Skin epidermis (tissue), 12 donors: Measurements from ENCODE around the gene HSPA1L.
"Not testable (repeated sequence)": the region's sequence is repeated elsewhere in the genome, so short reads cannot be mapped to it uniquely, and the experiment has no call there.

Experiments
- H3K27ac ChIP-seq, 21 experiments: fragments of 200-600 bp; sonication (generic) in 11 of 21; one replicate each; pipeline ENCODE4 v1.5.0; 2020; ENCODE audit warnings: mild to moderate bottlenecking in 3 of 21, inconsistent platforms in 2 of 21, moderate library complexity in 2 of 21
- H3K4me3 ChIP-seq, 7 experiments: fragments of 200-600 bp; sonication (generic) in 2 of 7; one replicate each; pipeline ENCODE4 v1.5.0; 2020; ENCODE audit warnings: inconsistent platforms in 2 of 7, mild to moderate bottlenecking in 2 of 7, moderate library complexity in 1 of 7

The HSPA1L gene

DNA sequence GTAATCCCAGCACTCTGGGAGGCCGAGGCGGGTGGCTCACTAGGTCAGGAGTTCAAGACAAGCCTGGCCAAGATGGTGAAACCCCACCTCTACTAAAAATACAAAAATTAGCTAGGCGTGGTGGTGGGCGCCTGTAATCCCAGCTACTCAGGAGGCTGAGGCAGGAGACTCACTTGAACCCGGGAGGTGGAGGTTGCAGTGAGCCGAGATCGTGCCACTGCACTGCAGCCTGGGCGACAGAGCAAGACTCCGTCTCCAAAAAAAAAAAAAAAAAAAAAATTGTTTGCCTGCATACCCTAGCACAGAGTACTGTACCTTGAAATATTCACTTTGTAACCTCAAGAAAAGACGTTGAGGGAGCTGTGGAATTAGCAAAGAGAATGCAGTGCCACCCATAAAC lies 5.3 kb upstream of the HSPA1L start:
- peak overlapping the region in 4 of 21 experiments; percentile 10 to 97 (median 44) for H3K27ac ChIP-seq
- not testable (repeated sequence) for H3K4me3 ChIP-seq

DNA sequence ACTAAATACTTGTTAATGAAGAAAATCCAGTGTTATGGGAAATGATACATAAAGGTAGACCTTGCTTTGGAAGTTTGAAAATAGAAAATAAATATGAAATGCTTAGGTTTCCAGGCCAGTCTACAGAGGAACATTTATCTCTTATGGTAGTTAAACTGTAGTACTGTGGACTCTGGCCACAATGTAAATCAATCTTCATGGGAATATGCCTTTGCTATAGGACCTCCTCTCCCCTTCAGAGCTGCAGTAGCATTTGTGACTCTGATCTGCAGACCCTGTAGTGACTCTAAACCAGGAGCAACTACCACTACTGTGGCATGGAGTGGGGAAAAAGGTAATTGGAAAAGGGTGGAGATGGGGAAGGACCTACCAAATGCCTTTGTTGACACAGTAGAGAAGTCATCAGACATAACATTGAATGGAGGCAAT lies 4.8 kb upstream of the HSPA1L start:
- Histone ChIP-seq H3K4me3 (no peak overlapping the region), H3K27ac (peak overlapping the region in 8 of 21 experiments; percentile 1 to 97 (median 34))

DNA sequence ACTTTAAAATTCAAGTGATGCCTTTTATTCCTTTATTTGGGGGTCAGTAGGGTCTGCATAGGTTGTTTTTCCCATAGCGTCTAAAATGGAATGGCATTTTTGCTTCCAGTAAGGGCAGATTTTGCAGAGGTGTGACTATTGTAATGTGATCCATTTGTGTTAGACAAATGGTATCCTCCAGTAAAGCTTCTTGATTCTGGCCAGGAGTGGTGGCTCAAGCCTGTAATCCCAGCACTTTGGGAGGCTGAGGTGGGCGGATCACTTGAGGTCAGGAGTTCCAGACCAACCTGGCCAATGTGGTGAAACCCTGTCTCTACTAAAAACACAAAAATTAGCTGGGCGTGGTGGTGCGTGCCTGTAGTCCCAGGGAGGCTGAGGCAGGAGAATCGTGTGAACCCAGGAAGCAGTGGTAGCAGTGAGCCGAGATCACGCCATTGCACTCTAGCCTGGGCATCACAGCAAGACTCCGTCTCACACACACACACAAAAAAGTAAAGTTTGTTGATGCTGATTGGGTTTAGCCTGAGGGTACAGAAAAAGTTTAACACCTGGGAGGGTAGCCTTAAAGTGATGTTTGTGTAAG lies 2.9 kb upstream of the HSPA1L start:
- Histone ChIP-seq H3K4me3 (peak overlapping the region; percentile 21 to 45 (median 38)), H3K27ac (peak overlapping the region in 20 of 21 experiments; percentile 11 to 89 (median 70))

DNA sequence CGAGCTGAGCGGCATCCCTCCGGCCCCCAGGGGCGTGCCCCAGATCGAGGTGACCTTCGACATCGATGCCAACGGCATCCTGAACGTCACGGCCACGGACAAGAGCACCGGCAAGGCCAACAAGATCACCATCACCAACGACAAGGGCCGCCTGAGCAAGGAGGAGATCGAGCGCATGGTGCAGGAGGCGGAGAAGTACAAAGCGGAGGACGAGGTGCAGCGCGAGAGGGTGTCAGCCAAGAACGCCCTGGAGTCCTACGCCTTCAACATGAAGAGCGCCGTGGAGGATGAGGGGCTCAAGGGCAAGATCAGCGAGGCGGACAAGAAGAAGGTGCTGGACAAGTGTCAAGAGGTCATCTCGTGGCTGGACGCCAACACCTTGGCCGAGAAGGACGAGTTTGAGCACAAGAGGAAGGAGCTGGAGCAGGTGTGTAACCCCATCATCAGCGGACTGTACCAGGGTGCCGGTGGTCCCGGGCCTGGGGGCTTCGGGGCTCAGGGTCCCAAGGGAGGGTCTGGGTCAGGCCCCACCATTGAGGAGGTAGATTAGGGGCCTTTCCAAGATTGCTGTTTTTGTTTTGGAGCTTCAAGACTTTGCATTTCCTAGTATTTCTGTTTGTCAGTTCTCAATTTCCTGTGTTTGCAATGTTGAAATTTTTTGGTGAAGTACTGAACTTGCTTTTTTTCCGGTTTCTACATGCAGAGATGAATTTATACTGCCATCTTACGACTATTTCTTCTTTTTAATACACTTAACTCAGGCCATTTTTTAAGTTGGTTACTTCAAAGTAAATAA lies 2.2 kb upstream of the HSPA1L start:
- H3K27ac ChIP-seq = peak overlapping the region in 20 of 21 experiments; percentile 11 to 89 (median 70)
- H3K4me3 ChIP-seq = peak overlapping the region; percentile 21 to 45 (median 38)

DNA sequence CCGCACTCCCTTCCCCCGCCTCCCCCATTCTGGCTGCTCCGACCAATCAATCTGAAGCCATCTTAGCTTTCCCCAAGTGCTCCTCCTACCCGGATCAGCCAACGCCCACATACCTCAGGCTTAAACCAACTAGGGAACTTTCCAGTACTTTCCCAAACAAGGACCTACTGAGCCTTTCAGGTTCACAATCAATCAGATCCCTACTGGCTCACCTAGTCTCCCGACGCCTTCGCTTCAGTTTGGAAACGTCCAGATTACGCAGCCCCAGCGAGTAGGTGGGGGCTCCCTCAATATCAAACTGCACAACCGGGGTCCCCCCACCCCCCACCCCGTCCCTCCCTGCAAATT lies 432 bp downstream of the HSPA1L start:
- Histone ChIP-seq H3K4me3 (peak overlapping the region; percentile 43 to 59 (median 52)), H3K27ac (peak overlapping the region; percentile 48 to 96 (median 94))

DNA sequence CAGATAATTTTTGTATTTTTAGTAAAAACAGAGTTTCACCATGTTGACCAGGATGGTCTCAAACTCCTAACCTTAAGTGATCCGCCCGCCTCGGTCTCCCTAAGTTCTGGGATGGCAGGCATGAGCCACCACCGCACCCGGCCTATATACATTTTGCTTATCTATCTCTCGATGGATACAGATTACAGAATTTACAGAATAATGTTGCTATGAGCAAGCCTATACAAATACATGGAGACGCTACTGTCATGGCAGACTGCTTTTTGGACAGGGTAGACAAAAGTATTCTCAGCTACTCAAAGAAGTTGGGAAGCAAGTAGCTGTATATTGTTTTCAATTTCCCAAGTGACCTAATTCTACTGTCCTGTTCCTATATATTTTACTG lies 1.6 kb downstream of the HSPA1L start:
- Histone ChIP-seq H3K4me3 (no peak overlapping the region), H3K27ac (peak overlapping the region in 20 of 21 experiments; percentile 62 to 96 (median 94))

DNA sequence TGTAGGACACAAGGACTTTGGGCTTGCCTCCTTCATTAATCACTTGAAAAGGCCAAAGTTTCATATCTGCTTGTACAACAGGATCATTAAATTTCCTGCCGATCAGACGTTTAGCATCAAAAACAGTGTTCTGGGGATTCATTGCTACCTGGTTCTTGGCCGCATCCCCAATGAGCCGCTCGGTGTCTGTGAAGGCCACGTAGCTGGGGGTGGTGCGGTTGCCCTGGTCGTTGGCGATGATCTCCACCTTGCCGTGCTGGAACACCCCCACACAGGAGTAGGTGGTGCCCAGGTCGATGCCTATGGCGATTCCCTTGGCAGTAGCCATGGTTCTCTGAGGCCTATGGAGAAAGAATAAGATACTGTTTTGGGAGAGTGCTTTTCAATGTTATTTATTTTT lies 3.4 kb downstream of the HSPA1L start:
- no peak overlapping the region for H3K27ac ChIP-seq
- H3K4me3 ChIP-seq = no peak overlapping the region

DNA sequence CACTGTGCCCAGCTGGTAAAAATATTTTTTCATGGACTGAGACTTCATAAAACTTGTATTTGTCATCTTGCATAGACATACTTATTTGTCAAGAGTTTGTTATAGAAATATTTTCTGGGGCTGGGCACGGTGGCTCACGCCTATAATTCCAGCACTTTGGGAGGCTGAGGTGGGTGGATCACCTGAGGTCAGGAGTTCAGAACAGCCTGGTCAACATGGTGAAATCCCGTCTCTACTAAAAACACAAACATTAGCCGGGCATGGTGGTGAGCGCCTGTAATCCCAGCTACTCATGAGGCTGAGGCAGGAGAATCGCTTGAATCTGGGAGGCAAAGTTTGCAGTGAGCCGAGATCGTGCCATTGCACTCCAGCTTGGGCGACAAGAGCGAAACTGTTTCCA lies 6.5 kb downstream of the HSPA1L start:
- not testable (repeated sequence) for H3K4me3 ChIP-seq, H3K27ac ChIP-seq

DNA sequence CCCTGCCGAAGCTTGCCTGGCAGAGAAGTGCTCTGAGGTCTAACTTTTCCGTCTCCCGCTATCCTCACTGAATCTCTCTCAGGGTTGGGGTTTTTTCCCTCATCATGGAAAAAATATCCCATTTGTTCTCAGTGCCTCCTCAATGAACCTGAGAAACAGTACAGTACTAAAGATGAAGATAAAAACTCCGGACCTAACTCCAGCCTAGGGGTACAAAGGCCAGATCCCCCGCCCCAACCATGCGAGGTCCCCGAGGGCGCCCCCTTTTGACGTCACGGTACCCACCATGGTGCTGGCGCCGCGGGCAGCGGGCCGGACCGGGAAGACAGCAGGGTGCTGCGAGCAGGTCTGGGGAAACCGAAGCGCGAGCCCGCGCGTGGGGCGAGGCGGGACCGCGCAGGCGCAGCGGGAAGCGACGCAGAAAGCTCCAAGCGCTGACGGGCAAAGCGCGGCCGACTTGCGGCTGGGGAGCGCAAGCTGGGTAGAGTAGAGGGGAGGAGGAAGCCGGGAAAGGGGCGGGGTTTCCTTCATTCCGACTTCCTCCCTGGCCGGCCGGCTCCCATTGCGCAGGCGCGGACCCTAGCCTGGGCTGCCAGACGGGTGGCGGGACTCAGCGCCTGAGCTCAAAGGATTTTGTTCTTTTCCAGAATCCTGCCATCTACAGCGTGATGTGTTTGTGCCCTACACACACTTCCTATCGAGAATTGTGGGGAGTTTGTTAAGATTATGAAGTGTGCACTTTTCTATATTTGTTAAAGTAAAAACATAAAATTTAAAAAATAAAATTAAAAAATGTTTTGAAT lies 8.4 kb downstream of the HSPA1L start, which contains the start of gene LSM2:
TSS of gene LSM2 (minus strand) at position 497 of the 803 bp plus-strand sequence. CDS start at position 288, 209 bp downstream.
- Histone ChIP-seq H3K27ac (peak within 1 kb of the TSS in 20 of 21 experiments; percentile 78 to 93 (median 91)), H3K4me3 (peak within 1 kb of the TSS; percentile 45 to 62 (median 55))

DNA sequence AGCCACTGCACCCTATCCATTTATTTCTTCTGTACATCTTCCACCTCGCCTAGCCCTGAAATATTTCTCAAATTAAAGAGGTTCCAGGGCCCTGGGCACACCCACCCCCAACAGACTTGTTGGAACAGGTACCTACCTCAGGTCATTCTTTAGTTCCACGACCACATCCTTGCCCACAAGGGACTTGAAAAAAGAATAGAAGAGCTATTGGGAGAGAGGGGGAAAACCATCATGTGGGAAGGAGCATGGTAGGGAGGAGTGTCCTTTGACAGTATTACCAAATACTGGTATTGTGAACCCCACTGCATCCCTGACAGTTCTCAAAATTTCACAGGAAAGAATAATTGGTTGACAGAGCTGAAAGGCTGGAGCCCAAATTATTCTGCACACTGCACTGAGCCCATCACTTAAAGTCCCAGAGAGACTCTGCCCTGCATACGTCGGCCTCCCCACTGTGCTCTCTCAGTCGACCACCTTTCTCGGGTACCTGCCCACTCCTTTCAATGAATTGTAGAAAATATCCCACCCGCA lies 9.1 kb downstream of the HSPA1L start:
- H3K27ac ChIP-seq = peak overlapping the region in 20 of 21 experiments; percentile 78 to 93 (median 91)
- peak overlapping the region; percentile 45 to 62 (median 55) for H3K4me3 ChIP-seq

DNA sequence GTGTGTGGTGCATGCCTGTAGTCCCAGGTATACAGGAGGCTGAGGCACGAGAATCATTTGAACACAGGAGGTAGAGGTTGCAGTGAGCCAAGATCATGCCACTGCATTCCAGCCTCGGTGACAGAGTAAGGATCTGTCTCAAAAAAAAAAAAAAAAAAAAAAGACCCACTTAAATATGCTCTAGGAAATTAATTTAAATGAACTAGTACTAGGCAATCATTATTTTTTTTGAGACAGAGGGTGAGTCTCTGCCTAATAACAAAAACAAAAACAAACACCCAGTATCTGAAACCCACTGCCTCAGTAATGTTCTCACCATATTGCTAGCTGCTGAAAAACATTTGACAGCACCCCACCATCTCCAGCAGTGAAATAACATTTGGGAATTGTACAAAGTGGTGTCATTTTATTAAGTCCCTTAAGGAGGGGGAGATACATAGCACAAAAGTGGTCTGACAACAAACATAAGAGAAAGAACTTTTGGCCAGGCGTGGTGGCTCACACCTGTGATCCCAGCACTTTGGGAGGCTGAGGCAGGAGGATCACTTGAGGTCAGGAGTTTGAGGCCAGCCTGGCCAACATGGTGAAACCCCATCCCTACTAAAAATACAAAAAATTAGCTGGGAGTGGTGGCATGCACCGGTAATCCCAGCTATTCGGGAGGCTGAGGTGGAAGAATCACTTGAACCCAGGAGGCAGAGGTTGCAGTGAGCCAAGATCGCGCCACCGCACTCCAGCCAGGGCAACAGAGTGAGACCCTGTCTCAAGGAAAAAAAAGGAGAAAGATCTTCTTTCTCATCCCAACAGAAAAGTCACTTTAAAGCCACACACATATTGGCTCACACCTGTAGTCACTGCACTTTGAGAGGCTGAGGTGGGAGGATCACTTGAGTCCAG lies 13.8 kb downstream of the HSPA1L start:
- not testable (repeated sequence) for H3K4me3 ChIP-seq, H3K27ac ChIP-seq

DNA sequence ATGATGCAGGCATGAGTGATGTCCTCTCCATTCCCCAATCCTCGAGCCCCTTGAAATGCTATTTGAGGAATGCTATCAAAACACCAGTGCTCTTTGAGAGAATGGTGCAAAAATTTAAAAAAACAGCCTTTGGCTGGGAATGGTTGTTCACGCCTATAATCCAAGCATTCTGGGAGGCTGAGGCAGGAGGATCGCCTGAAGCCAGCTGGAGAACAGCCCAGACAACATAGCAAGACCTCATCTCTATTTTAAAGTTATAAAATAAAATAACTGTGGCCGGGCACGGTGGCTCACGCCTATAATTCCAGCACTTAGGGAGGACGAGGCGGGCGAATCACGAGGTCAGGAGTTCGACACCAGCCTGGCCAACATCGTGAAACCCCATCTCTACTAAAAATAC lies 15.3 kb downstream of the HSPA1L start:
- no peak overlapping the region for H3K27ac ChIP-seq
- H3K4me3 ChIP-seq = no peak overlapping the region

DNA sequence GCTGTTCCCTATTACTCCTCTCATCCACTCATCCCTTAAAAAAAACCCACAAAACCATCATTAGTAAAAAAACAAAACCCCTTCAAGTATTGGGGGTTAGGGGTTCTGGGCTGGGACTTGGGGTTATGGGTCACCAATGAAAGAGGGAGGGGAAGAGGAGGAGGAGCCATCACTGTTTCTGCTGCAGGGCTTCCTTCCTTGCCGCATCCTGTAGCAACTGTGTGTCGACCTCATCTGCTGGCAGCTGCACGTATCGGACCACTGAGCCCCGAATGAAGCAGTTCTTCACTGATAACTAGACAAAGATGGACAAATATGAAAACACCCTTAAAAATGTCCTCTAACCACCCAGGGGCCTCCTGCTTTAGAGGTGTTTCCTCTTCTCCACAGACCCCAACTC lies 17.5 kb downstream of the HSPA1L start:
- H3K27ac ChIP-seq = peak overlapping the region in 15 of 21 experiments; percentile 10 to 100 (median 76)
- no peak overlapping the region for H3K4me3 ChIP-seq

DNA sequence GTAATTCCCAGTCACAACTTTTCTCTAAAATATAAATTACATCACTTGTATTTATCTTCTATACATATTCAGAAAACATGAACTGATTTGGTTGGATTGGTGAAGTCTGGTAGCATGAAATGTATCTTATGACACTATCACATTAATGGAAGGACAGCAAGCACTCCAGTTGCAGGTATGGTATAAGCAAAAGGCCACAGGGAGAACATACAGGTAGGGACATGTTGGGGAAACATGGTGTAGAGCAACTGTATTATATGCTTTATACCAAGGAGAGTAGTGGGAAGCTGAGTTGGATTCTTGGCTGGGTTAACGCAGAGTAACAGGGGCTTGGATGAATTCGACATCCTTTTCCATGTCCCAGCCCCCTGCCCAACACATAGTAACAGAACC lies 18.1 kb downstream of the HSPA1L start:
- H3K27ac ChIP-seq = peak overlapping the region in 15 of 21 experiments; percentile 15 to 100 (median 95)

DNA sequence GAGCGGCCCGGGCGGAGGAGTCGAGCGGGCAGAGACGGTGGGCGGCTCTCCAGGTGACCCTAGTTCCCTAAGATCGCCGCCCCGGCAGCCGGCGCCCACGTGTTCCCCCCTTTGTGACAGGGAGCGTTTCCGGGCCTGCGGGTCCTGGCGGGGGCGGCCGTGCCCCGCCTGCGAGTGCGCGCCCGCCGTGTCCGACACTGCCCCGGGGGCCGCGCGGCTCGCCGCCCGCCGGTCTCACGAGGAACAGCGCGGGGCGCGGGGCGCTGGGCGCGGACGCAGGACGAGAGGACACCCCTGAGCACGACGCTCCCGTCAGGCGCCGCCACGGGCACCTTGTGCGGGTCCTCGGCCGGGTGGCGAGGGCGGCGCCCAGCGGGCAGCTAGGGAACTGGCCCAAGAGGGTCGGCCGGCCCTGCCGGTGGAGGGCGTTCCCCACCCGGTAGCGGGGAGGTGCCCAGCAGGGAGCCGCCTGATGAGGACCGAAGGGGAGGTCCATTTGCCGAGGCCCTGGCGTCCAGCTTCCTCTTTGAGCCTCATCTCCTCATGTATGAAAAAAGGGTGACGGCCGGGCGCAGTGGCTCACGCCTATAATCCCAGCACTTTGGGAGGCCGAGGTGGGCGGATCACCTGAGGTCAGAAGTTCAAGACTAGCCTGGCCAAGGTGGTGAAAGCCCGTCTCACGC lies 19.3 kb downstream of the HSPA1L start, which contains the start of gene VARS1:
TSS of gene VARS1 (minus strand) at position 137 of the 683 bp plus-strand sequence. CDS start 535 bp downstream, outside the sequence.
- Histone ChIP-seq H3K4me3 (peak within 1 kb of the TSS; percentile 74 to 92 (median 84)), H3K27ac (peak within 1 kb of the TSS; percentile 90 to 100 (median 98))

More for the DNA sequence above, 18.1 kb downstream of the HSPA1L start:
- H3K4me3 ChIP-seq = no peak overlapping the region

DNA sequence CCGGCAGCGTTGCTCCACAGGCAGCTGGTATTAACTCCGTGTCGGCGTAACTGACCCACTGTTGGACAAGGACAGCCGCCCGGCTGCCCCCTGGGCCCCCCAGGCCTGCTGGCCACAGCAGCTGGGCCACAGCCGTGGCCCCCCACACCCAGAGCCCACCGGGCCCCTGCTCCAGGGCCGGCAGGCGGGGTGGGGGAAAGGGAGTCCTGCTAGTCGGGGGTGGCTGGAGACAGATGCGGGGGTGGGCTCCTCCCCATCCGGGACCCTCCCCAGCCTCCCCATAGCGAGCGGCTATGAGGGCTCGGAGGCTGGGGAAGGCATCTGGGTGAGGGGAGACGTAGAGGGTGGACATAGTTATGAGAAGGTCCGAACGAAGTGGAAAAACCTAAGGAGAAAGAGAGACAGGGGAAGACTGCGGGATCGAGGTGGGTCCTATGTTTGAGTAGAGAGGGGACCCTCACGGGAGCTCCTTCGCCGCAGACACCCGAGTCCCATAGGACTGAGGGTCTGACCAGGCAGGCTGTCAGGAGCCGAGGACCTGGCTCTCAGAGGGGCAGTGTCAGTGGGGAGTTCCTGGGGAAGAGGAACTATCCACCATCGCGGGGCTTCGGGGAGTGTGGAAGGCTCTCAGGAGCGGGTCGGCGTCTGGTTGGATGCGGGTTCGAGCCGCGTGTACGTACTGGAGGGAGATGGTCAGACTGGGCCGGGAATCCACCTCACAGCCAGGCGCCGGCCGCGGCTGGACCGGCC lies 20.0 kb downstream of the HSPA1L start:
- Histone ChIP-seq H3K27ac (peak overlapping the region; percentile 90 to 100 (median 98)), H3K4me3 (peak overlapping the region; percentile 74 to 92 (median 84))

DNA sequence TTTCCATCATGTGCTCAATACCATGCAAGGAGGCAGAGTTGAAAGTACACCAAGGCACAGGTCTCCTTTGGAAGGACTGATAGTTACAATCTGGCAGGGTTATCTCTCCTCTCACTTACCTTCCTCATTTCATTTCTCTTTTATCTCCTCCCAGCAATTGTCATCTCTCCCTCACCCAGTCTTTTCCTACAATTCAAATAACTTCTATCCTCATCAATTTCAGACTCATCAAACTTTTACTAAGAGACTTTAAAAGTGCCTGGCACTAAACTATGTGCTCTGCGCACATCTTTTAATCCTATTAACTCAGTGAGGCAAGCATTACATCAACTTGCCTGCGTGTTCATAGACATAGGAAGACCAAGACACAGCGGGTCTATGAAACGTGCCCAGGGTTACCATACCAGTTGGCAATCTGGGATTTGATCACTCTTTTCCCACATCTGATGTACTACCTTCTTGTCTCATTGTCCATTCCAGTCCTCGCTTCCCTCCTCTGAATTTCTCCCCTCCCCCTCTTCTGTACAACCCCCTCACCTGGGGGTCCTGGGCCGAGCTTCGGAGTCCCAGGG lies 20.7 kb downstream of the HSPA1L start:
- Histone ChIP-seq H3K4me3 (peak overlapping the region; percentile 74 to 92 (median 84)), H3K27ac (peak overlapping the region; percentile 62 to 100 (median 98))
